ENCODE results near the gene VLDLR.

VLDLR gene

GRCh38 chr9:2620919-2621721 lies 467 bp upstream of the VLDLR start:
- peak; percentile 59 for DNase-seq (ENCODE audit: low spot score)

GRCh38 chr9:2622461-2623287 lies 1.1 kb downstream of the VLDLR start:
- no peak for DNase-seq (ENCODE audit: low spot score)

GRCh38 chr9:2623288-2624050 lies 1.9 kb downstream of the VLDLR start:
- no peak for DNase-seq (ENCODE audit: low spot score)

- DNase-seq (ENCODE audit: low spot score), result no peak
These were observed 2.6 kb downstream of the VLDLR start for GRCh38 chr9:2624051-2624682.

GRCh38 chr9:2625427-2625826 lies 3.8 kb downstream of the VLDLR start:
- DNase-seq (ENCODE audit: low spot score), result no peak

- no peak for DNase-seq (ENCODE audit: low spot score)
These were observed 7.3 kb downstream of the VLDLR start for GRCh38 chr9:2628919-2629318.

- no peak for DNase-seq (ENCODE audit: low spot score)
These were observed 8.6 kb downstream of the VLDLR start for GRCh38 chr9:2630158-2630557.

- no peak for DNase-seq (ENCODE audit: low spot score)
These were observed 9.7 kb downstream of the VLDLR start for GRCh38 chr9:2631263-2631662.

- DNase-seq (ENCODE audit: low spot score), result no peak
These were observed 12.6 kb downstream of the VLDLR start for GRCh38 chr9:2634153-2634552.

- DNase-seq (ENCODE audit: low spot score), result no peak
These were observed 13.2 kb downstream of the VLDLR start for GRCh38 chr9:2634818-2635217.

GRCh38 chr9:2635922-2636321 lies 14.3 kb downstream of the VLDLR start:
- no peak for DNase-seq (ENCODE audit: low spot score)

- no peak for DNase-seq (ENCODE audit: low spot score)
These were observed 15.8 kb downstream of the VLDLR start for GRCh38 chr9:2637390-2637789.

- DNase-seq (ENCODE audit: low spot score), result no peak
These were observed 17.5 kb downstream of the VLDLR start for GRCh38 chr9:2638871-2639673.

GRCh38 chr9:2639786-2640185 lies 18.2 kb downstream of the VLDLR start:
- DNase-seq (ENCODE audit: low spot score), result no peak

GRCh38 chr9:2640570-2640969 lies 19.0 kb downstream of the VLDLR start:
- DNase-seq (ENCODE audit: low spot score), result no peak

- no peak for DNase-seq (ENCODE audit: low spot score)
These were observed 19.4 kb downstream of the VLDLR start for GRCh38 chr9:2641033-2641432.

GRCh38 chr9:2642068-2642467 lies 20.5 kb downstream of the VLDLR start:
- no peak for DNase-seq (ENCODE audit: low spot score)

- no peak for DNase-seq (ENCODE audit: low spot score)
These were observed 24.0 kb downstream of the VLDLR start for GRCh38 chr9:2645569-2645968.

- peak; percentile 81 for DNase-seq (ENCODE audit: low spot score)
These were observed 33.9 kb downstream of the VLDLR start for GRCh38 chr9:2655411-2655901.

GRCh38 chr9:2657427-2657826 lies 35.8 kb downstream of the VLDLR start:
- DNase-seq (ENCODE audit: low spot score), result no peak

GRCh38 chr9:2662496-2662895 lies 40.9 kb downstream of the VLDLR start:
- DNase-seq (ENCODE audit: low spot score), result no peak

Data from kidney capillary endothelial cell (primary cell).